Midbrain (tissue), 1 donor: ENCODE results near the gene SVBP.

Experiments
- DNase-seq: peaks from one replicate; lab custom pipeline; 2025; lab: John Stamatoyannopoulos, UW

The SVBP gene

GRCh38 chr1:42765269-42765668, 51.9 kb downstream of the SVBP start:
- DNase-seq = no peak

- DNase-seq = no peak
Measured at GRCh38 chr1:42762269-42762668, 54.9 kb downstream of the SVBP start.

GRCh38 chr1:42761567-42761966, 55.6 kb downstream of the SVBP start:
- DNase-seq = no peak

DNA sequence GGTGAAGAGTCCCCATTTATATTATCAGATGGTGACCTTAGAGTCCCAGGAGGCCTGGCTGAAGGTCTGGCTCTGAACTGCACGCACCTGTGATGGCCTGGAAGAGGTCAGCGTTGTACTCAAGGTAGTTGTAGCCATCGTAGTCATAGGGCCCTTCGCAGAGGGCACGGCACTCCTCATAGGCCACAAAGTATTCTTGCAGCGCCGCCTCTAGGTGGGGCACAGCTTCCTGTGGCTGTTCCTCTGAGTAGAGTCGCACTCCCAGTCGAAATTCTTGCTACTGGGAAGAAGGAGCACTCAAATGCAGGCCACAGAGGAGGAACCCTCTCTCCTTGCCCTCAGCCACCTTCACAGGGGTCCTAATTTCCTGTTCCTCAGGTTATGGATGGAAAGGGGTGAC, 58.1 kb downstream of the SVBP start:
- DNase-seq = no peak

DNA sequence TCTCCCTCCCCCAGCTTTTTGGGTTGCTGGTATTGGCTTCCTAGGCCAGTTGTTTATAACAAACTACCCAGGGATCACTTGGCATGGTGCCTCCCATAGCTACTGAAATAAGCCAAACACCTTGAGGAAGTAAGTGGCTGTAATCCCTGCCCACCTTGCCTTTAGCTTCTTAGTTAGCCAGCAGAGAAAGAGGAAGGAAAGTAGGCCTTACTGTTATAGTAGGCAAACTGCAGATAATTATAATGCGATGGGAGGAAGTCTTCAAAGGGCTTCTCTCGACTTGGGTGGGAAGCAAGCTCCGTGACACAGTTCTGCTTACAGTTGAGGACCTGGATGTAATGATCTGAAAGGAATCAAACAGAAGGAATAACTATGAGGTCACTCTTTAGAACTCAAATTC, 58.6 kb downstream of the SVBP start:
- DNase-seq = no peak

DNA sequence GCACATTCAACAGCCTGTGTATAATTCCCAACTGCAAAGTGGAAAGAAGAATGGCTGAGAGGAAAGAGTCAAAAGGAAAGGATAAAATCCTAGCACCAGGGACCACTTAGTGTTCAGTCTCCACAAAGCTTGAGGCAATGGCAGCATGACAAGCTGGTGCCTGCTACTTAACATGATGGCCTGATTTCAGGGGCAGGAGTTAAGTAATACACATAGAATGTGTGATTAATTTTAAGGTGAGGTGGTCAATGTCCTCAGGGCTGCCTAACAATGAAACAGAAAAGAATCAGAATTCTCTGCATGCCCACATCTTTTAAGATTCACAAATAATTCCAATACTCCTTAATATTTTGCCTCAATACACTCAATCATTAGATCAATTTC, 59.3 kb downstream of the SVBP start:
- DNase-seq = no peak
